GM12875 (cell line): ENCODE data around the gene DGKB.

Experiments used
- H3K4me3 ChIP-seq: one replicate; pipeline ENCODE4 v1.5.1; 2011; ENCODE audit warnings: low read depth, low read length, control low read depth
- CTCF ChIP-seq: IDR thresholded peaks from 2 replicates; pipeline ENCODE4 v1.5.1; 2011; ENCODE audit warnings: low read depth, mild to moderate bottlenecking, control low read depth, inconsistent platforms, low read length, moderate library complexity, borderline replicate concordance; ENCODE audit not compliant: insufficient read depth

DGKB gene

DNA sequence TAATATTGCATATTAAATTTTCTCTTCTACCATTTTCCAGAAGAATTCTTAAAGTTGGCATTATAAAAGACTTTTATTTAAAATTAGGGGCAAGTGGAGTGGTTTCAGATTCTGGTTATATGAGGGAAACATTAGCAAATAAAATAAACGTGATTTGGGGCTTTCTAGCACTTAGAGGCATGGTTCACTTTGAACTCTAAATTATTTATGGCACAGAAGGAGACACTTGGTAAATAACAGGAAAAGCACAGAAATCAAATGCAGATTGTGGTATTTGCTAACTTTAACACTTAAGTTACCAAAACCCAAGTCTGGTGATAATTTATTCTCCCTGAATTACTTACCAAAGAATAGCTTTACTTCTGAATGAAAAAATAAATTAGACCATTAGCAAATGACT is 778.6 kb downstream of the DGKB start:
- no peak for TF ChIP-seq CTCF

GRCh38 chr7:14115701-14116100 is 786.9 kb downstream of the DGKB start:
- TF ChIP-seq CTCF = no peak
- no peak overlapping the region for H3K4me3 ChIP-seq

More for the DNA sequence above, 778.6 kb downstream of the DGKB start:
- no peak overlapping the region for H3K4me3 ChIP-seq

DNA sequence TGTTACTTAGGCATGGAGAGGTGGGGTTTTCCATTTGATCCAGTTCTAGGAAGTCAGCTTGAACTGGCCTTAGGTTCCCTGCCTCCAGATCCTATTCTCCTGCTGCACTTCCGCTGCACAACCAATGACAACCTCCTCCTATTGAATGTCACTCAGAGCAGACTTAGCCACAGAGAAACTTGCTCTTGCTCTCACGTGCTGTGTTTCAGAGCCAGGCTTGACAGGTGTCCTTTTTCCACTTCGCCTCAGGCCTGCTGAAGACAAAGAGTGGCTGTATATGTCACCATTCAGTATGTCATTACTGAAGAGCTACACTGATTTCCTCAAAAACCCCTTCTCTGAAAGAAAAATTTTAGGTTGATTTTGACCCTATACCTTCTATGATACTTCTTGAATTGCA is 797.7 kb downstream of the DGKB start:
- no peak overlapping the region for H3K4me3 ChIP-seq
- TF ChIP-seq CTCF = no peak

DNA sequence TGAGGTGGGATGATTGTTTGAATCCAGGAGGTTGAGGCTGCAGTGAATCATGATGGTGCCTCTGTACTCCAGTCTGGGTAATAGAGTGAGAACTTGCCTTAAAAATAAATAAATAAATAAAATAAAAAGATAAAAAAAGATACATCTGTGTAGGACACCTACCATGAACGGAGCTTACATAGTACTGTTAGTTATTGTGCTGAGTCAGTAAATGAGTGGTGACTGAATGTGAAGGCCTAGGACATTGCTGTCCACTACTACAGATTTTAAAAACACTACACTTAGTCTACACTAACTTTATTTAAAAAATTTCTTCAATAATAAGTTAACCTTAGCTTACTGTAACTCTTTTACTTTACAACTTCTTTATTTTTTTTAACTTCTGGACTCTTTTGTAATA is 806.4 kb downstream of the DGKB start:
- no peak for TF ChIP-seq CTCF
- no peak overlapping the region for H3K4me3 ChIP-seq

DNA sequence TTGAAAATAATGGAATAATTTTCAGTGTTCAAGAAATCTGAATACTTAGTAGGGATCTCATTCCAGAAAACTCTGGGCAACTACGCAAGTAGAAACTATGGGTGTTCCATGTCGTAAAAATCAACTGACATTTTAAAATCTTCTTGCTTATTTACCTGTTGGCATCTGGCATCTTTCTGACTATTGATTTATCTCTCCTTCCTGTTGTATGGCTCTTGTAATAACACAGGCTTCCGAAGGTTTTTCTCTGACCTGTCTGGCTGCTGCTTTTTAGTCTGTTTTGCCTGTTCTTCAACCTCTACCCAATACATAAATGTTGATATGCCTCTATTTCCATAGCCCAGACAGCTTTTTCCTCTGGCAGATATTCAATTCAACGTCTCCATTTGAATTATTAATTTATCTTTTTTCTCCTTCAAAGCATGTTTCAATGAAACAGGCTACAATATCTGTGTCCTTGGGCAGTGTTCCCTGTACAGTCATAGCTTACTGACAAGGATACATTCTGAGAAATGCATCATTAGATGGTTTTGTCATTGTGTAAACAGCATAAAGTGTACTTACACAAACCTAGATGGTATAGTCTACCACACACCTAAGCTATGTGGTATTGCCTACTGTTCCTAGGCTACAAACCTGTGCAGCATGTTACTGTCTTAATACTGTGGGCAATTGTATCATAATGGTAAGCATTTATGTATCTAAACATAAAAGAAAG is 807.2 kb downstream of the DGKB start:
- no peak overlapping the region for H3K4me3 ChIP-seq
- TF ChIP-seq CTCF = no peak
